ENCODE results near the gene TLR6. TPM values are rescaled to one million over a fixed set of nuclear protein-coding genes. Genes with fewer than 3 reads are reported as not detected.

The TLR6 gene
- polyA plus RNA-seq, 1 of the 3 experiments (the other 2 are of a cell fraction), result 0.10 TPM

DNA sequence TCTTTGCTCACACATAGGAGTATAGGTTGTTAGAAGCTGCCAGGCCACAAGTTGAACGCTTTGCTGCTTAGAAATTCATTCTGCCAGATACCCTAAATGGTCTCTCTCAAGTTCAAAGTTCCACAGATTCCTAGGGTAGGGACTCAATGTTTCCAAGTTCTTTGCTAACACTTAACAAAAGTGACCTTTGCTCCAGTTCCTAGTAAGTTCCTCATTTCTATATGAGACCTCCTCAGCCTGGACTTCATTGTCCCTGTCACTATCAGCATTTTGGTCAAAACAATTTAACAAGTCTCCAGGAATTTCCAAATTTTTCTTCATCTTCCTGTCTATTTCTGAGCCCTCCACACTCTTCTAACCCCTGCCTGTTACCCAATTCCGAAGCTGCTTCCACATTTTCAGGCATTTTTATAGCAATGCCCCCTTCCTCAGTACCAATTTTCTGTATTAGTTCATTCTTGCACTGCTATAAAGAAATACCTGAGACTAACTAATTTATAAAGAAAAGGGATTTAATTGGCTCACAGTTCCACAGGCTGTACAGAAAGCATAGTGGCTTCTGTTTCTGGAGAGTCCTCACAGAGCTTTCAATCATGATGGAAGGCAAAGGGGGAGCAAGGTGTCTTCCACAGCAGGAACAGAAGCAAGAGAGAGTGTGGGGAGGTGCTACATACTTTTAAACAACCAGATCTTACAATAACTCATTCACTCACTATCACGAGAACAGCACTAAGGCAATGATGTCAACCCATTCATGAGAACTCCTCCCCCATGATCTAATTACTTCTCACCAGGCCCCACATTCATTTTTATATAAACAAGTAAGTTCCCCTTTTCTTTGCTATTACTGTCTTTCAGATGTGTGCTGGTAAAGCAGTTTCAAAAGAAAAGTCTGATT, 40.5 kb downstream of the TLR6 start:
- Histone ChIP-seq H3K4me2 (no peak overlapping the region), H3K79me2 (ENCODE audit: insufficient read depth) (no peaks in the 10 kb centered on the region), H3K9me2 (no peaks in the 10 kb centered on the region), H3F3A (replicated peaks; ENCODE audit: insufficient read depth) (no peaks in the 10 kb centered on the region), H3K27ac (ENCODE audit: low read depth in 2 of 2, low read length in 1 of 2) (no peak overlapping the region), H3K36me3 (replicated peaks in 1 of 2; ENCODE audit: control insufficient read depth in 1 of 2, insufficient read depth in 2 of 2, low read length in 1 of 2) (no peaks in the 10 kb centered on the region), H4K20me1 (ENCODE audit: insufficient read depth) (no peaks in the 10 kb centered on the region), H3K27me3 (ENCODE audit: insufficient read depth) (no peaks in the 10 kb centered on the region), H2AFZ (ENCODE audit: low read depth) (no peak overlapping the region), H3K9ac (no peak overlapping the region), H3K4me3 (ENCODE audit: low read depth in 2 of 2, low read length in 1 of 2) (no peak overlapping the region), H3K9me3 (no peaks in the 10 kb centered on the region), H3K4me1 (ENCODE audit: control insufficient read depth in 1 of 2, insufficient read depth in 2 of 2, low read depth in 1 of 2, low read length in 1 of 2) (no peaks in the 10 kb centered on the region)
- TF ChIP-seq, protein P1, sequence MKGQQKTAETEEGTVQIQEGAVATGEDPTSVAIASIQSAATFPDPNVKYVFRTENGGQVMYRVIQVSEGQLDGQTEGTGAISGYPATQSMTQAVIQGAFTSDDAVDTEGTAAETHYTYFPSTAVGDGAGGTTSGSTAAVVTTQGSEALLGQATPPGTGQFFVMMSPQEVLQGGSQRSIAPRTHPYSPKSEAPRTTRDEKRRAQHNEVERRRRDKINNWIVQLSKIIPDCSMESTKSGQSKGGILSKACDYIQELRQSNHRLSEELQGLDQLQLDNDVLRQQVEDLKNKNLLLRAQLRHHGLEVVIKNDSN (IDR thresholded peaks at IDR 0.05; ENCODE audit: borderline replicate concordance, low read depth), result no peak
- TF ChIP-seq TCF12 (IDR thresholded peaks at IDR 0.05) (no peak), RFX5 (IDR thresholded peaks at IDR 0.05; ENCODE audit: low read length) (no peak), RCOR1 (IDR thresholded peaks at IDR 0.05; ENCODE audit: low read length) (no peak), MXI1 (IDR thresholded peaks at IDR 0.05; ENCODE audit: low read depth, low read length) (no peak), POLR2AphosphoS5 (IDR thresholded peaks at IDR 0.05; ENCODE audit: low read depth, low read length) (no peak), CHD2 (IDR thresholded peaks at IDR 0.05; ENCODE audit: low read length, partially characterized antibody) (no peak)
- TF ChIP-seq, protein P2, sequence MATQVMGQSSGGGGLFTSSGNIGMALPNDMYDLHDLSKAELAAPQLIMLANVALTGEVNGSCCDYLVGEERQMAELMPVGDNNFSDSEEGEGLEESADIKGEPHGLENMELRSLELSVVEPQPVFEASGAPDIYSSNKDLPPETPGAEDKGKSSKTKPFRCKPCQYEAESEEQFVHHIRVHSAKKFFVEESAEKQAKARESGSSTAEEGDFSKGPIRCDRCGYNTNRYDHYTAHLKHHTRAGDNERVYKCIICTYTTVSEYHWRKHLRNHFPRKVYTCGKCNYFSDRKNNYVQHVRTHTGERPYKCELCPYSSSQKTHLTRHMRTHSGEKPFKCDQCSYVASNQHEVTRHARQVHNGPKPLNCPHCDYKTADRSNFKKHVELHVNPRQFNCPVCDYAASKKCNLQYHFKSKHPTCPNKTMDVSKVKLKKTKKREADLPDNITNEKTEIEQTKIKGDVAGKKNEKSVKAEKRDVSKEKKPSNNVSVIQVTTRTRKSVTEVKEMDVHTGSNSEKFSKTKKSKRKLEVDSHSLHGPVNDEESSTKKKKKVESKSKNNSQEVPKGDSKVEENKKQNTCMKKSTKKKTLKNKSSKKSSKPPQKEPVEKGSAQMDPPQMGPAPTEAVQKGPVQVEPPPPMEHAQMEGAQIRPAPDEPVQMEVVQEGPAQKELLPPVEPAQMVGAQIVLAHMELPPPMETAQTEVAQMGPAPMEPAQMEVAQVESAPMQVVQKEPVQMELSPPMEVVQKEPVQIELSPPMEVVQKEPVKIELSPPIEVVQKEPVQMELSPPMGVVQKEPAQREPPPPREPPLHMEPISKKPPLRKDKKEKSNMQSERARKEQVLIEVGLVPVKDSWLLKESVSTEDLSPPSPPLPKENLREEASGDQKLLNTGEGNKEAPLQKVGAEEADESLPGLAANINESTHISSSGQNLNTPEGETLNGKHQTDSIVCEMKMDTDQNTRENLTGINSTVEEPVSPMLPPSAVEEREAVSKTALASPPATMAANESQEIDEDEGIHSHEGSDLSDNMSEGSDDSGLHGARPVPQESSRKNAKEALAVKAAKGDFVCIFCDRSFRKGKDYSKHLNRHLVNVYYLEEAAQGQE (IDR thresholded peaks at IDR 0.05; ENCODE audit: low read depth, low read length), result no peak
- POLR2A ChIA-PET, result no interaction called here
- 45% methylated on average over 3 of the region's 3 CpGs for WGBS (ENCODE audit: low lambda C conversion rate)
- CTCF ChIA-PET, result interaction anchor here (1.7 kb wide), 1 partner anchor 57 kb away, joined by 7 read pairs; no protein-coding TSS in a partner anchor
- no peak for DNase-seq

DNA sequence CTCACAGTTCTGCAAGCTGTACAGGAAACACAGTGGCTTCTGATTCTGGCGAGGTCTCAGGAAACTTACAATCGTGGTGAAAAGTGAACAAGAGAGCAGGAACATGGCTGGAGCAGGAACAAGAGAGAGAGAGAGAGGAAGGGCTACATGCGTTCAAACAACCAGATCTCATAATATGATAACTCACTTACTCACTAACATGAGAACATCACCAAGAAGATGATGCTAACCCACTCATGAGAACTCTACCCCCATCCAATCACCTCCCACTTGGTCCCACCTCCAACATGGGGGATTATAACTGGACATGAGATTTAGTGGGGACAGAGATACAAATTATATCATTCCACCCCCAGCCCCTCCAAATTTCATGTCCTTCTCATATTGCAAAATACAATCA, 42.2 kb downstream of the TLR6 start:
- CTCF ChIA-PET, result interaction anchor here (0.9 to 1.7 kb wide), 2 partner anchors 10 to 55 kb away, joined by 4 to 7 read pairs; partner anchors contain the start of gene TLR1
- H3K27me3 ChIP-seq (ENCODE audit: insufficient read depth), result no peaks in the 10 kb centered on the region
- WGBS (ENCODE audit: low lambda C conversion rate), result 26% methylated on average over 3 of the region's 3 CpGs

More for the DNA sequence above, 42.2 kb downstream of the TLR6 start:
- Histone ChIP-seq H3K79me2 (ENCODE audit: insufficient read depth) (no peaks in the 10 kb centered on the region), H3K9ac (no peak overlapping the region), H3K4me3 (ENCODE audit: low read depth in 2 of 2, low read length in 1 of 2) (no peak overlapping the region), H3K4me1 (ENCODE audit: control insufficient read depth in 1 of 2, insufficient read depth in 2 of 2, low read depth in 1 of 2, low read length in 1 of 2) (no peaks in the 10 kb centered on the region), H3F3A (replicated peaks; ENCODE audit: insufficient read depth) (no peaks in the 10 kb centered on the region), H4K20me1 (ENCODE audit: insufficient read depth) (no peaks in the 10 kb centered on the region), H3K36me3 (replicated peaks in 1 of 2; ENCODE audit: control insufficient read depth in 1 of 2, insufficient read depth in 2 of 2, low read length in 1 of 2) (no peaks in the 10 kb centered on the region), H2AFZ (ENCODE audit: low read depth) (no peak overlapping the region), H3K9me2 (no peaks in the 10 kb centered on the region), H3K4me2 (no peak overlapping the region), H3K9me3 (no peaks in the 10 kb centered on the region), H3K27ac (ENCODE audit: low read depth in 2 of 2, low read length in 1 of 2) (no peak overlapping the region)
- TF ChIP-seq, protein P3, sequence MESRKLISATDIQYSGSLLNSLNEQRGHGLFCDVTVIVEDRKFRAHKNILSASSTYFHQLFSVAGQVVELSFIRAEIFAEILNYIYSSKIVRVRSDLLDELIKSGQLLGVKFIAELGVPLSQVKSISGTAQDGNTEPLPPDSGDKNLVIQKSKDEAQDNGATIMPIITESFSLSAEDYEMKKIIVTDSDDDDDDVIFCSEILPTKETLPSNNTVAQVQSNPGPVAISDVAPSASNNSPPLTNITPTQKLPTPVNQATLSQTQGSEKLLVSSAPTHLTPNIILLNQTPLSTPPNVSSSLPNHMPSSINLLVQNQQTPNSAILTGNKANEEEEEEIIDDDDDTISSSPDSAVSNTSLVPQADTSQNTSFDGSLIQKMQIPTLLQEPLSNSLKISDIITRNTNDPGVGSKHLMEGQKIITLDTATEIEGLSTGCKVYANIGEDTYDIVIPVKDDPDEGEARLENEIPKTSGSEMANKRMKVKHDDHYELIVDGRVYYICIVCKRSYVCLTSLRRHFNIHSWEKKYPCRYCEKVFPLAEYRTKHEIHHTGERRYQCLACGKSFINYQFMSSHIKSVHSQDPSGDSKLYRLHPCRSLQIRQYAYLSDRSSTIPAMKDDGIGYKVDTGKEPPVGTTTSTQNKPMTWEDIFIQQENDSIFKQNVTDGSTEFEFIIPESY (IDR thresholded peaks at IDR 0.05; ENCODE audit: borderline replicate concordance, low read depth), result no peak
- TF ChIP-seq FOXM1 (IDR thresholded peaks at IDR 0.05; ENCODE audit: low read depth) (no peak), RAD21 (IDR thresholded peaks at IDR 0.05; ENCODE audit: low read length) (no peak), TCF12 (IDR thresholded peaks at IDR 0.05) (no peak), FOSL2 (IDR thresholded peaks at IDR 0.05; ENCODE audit: borderline replicate concordance, low read depth) (no peak), JUND (IDR thresholded peaks at IDR 0.05) (no peak)
- TF ChIP-seq, protein P2 (IDR thresholded peaks at IDR 0.05; ENCODE audit: low read depth, low read length), result no peak
- TF ChIP-seq, protein P4, sequence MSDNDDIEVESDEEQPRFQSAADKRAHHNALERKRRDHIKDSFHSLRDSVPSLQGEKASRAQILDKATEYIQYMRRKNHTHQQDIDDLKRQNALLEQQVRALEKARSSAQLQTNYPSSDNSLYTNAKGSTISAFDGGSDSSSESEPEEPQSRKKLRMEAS (IDR thresholded peaks at IDR 0.05; ENCODE audit: low read depth), result no peak
- DNase-seq, result no peak
- POLR2A ChIA-PET, result no interaction called here

Measured in SK-N-SH (cell line).